ENCODE results near the gene ARAF. TPM values are rescaled to one million over a fixed set of nuclear protein-coding genes. Genes with fewer than 3 reads are reported as not detected.
A peak's percentile ranks its signal among the peaks of the same experiment; 100 is the strongest.

Gene ARAF
- total RNA-seq, 1 donor = 23.3 TPM

DNA sequence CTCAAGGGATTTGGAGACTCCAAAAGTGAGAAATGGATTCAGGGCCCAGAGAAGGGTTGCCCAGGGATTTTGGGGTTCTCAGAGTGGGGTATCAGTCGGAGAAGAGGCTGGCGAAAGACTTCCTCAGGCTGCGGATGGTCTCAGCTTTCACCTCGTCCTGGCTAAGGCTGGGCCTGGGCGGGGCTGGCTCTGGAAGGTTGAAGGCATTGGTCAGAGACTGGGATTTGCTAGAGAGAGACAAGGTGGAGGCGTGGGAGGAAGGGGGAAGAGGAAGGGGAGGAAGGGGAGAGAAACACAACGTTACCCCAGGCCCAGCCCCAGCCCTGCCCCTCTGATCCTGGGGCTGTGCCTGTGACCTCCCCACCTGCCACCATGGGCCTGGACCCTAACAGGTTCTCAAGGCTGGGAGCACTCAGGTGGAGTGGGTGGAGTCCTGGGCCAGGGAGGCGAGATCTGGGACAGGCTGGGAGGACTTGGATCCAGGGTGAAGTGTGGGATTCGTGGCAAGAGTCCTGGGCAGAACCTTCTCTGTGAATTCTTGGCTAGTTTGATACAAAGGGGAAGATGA lies 11.9 kb downstream of the ARAF start:
- no peak for DNase-seq (ENCODE audit: low read depth)
- TF ChIP-seq, protein P1, sequence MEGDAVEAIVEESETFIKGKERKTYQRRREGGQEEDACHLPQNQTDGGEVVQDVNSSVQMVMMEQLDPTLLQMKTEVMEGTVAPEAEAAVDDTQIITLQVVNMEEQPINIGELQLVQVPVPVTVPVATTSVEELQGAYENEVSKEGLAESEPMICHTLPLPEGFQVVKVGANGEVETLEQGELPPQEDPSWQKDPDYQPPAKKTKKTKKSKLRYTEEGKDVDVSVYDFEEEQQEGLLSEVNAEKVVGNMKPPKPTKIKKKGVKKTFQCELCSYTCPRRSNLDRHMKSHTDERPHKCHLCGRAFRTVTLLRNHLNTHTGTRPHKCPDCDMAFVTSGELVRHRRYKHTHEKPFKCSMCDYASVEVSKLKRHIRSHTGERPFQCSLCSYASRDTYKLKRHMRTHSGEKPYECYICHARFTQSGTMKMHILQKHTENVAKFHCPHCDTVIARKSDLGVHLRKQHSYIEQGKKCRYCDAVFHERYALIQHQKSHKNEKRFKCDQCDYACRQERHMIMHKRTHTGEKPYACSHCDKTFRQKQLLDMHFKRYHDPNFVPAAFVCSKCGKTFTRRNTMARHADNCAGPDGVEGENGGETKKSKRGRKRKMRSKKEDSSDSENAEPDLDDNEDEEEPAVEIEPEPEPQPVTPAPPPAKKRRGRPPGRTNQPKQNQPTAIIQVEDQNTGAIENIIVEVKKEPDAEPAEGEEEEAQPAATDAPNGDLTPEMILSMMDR (IDR thresholded peaks at IDR 0.05; ENCODE audit: insufficient read depth, low read depth, low read length) = no peak
- H3K4me3 ChIP-seq (ENCODE audit: low read depth, low read length) = no peak overlapping the region

- TF ChIP-seq, protein P1 (IDR thresholded peaks at IDR 0.05; ENCODE audit: insufficient read depth, low read depth, low read length) = no peak
- DNase-seq (ENCODE audit: low read depth) = peak; percentile 85
- H3K4me3 ChIP-seq (ENCODE audit: low read depth, low read length) = peak overlapping the region; percentile 7
Measured at GRCh38 chrX:47573341-47574075, 12.5 kb downstream of the ARAF start.

DNA sequence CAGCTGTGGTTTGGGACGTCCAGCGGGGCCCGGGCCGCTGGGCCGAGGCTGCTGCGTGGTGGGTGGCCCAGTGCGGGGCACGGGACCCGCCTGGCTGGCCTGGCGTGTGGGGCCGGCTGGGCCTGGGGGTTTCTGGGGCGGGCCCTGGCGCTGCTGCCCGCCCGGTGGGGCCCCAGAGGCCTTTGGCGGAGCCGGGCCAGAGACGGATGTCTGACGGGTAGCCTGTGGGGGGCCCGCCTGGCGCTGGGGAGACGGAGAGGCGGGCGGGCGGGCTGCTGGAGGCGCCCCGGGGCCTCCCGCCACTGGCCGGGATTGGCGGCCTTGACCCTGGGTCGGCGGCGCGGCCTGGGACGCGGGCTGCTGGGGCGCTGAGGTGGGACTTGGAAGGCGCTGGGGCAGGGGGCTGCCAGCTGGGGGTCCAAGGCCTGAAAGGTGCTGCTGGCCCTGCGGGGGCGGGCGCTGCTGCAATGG lies 13.1 kb downstream of the ARAF start:
- TF ChIP-seq, protein P1 (IDR thresholded peaks at IDR 0.05; ENCODE audit: insufficient read depth, low read depth, low read length) = no peak
- H3K4me3 ChIP-seq (ENCODE audit: low read depth, low read length) = peak overlapping the region; percentile 32
- no peak for DNase-seq (ENCODE audit: low read depth)

- DNase-seq (ENCODE audit: low read depth) = peak; percentile 47
- H3K4me3 ChIP-seq (ENCODE audit: low read depth, low read length) = peak overlapping the region; percentile 32
- TF ChIP-seq, protein P1 (IDR thresholded peaks at IDR 0.05; ENCODE audit: insufficient read depth, low read depth, low read length) = no peak
Measured at GRCh38 chrX:47574547-47575301, 13.7 kb downstream of the ARAF start.

- TF ChIP-seq, protein P1 (IDR thresholded peaks at IDR 0.05; ENCODE audit: insufficient read depth, low read depth, low read length) = no peak
- no peak overlapping the region for H3K4me3 ChIP-seq (ENCODE audit: low read depth, low read length)
- no peak for DNase-seq (ENCODE audit: low read depth)
Measured at GRCh38 chrX:47576021-47576898, 15.3 kb downstream of the ARAF start.

DNA sequence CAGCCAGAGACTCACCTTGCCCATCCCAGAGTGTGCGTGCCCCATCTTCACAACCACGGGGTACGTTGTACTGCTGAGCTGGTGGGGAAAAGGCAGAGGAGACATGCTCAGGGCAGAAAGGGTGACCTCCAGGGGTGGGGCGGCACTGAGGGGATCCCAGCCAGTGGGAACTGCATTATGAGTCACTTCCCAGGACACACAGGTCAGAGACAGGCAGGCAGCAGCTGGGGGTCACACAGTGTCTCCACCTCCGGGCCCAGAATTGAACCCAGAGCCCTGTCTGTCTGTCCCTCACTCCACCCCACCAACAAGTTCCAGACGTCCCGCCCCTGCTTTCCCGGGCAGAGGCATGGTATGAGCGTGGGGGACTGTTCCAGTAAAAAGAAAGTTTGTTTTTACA lies 16.4 kb downstream of the ARAF start:
- TF ChIP-seq, protein P1 (IDR thresholded peaks at IDR 0.05; ENCODE audit: insufficient read depth, low read depth, low read length) = no peak
- DNase-seq (ENCODE audit: low read depth) = peak; percentile 78
- no peak overlapping the region for H3K4me3 ChIP-seq (ENCODE audit: low read depth, low read length)

Data from fibroblast of villous mesenchyme (primary cell).